Stimulated activated CD4-positive, alpha-beta T cell treated with anti-CD3 and anti-CD28 coated beads, Interleukin-2, amount 100 ng/mL, for 4 hours (primary cell): ENCODE measurements around the gene NECAB2.

Experiments used
- DNase-seq: peaks from one replicate; pipeline ENCODE4 v3.0.0-alpha.2; 2020; ENCODE audit warnings: low read depth

Gene NECAB2

DNA sequence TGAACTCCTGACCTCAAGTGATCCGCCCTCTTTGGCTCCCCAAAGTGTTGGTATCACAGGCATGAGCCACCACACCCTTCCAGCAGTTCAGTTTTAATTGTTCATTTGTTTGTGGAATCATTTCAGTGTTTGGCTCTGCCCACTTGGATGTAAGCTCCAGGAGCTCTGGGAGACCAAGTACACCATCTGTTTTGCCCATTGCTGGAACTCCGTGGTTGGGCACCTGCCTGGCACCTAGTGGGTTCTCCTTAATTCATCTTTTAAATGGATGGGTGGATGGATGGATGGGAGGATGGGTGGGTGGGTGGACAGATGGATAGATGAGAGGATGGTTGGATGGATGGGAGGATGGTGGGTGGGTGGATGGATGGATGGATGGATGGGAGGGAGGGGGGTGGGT, 953 bp upstream of the NECAB2 start:
- DNase-seq, result no peak

DNA sequence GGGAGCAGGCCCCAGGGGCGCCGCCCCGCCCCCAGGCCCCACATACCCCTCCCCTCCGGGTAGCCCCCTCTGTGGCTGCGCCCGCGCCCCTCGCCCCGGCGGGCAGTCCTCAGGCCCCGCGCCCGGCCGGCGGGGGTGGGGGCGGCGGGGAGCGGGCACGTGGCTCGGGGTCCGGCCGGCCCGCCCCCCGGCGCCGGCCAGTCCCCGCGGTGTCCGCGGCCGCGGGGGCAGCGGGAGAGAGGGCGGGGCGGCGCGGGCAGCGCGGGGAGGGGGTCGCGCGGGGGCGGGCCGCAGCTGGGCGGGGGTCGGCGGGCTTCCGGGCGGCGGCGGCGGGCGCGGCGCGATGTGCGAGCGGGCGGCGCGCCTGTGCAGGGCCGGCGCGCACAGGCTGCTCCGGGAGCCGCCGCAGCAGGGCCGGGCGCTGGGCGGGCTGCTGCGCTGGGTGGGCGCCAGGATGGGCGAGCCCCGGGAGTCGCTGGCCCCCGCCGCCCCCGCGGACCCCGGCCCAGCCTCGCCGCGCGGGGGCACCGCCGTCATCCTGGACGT, 335 bp downstream of the NECAB2 start:
- DNase-seq, result no peak

DNA sequence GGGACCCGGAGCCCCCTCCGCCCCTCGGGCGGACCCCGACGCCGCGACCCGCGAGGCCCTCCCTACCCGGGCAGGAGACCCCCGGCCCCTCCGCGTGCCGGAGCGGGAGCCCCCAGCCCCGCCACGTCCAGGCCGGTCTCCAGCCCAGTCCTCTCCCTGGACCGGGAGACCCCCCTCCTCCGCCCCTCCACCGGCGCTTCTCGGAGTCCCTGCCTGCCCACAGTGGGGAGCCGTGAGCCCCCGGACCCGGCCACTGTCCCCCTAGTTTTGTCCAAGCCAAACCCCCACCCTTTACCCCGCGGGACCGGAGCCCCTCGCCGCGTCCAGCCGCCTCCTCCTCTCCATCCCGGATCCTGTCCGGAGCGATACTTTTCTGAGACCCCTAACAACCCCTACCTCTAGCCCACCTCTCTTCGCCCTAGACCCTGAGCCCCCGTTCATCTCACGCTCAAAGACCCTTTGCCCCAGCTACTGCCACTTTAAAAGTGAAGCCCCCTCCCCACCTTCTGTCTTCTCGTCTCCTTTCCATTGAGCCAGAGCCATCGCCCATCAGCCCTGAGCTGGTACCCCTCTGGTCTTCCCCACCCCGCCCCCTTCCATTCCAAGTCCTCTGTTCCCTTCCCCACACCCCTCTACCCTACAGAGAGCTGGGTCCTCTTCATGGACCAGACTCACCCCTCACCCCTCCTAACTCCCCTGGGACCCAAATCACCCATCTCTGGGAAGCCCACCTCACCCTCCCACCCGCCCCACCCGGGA, 1.0 kb downstream of the NECAB2 start:
- DNase-seq, result no peak

GRCh38 chr16:83969771-83970429, 1.9 kb downstream of the NECAB2 start:
- DNase-seq, result no peak

DNA sequence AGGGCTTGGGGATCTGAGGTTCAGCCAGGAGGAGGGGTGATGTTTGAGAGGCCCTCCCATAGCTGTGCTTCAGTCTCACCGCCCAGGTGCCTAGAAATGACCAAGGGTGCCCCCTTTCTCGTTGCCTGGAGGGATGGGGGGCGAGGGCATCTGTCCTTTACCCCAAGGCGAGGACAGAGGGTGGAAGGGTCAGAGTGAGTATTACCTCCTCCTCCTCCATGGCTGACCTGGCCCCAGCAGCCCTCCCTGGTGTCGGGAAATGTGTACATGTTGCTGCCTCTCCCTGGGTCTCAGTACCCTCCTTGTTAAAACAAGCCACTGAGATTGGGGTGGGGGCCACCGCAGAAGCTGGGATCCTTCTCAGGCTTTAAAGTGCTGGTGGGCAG, 2.4 kb downstream of the NECAB2 start:
- DNase-seq, result no peak

GRCh38 chr16:83971165-83972130, 3.4 kb downstream of the NECAB2 start:
- DNase-seq, result no peak

DNA sequence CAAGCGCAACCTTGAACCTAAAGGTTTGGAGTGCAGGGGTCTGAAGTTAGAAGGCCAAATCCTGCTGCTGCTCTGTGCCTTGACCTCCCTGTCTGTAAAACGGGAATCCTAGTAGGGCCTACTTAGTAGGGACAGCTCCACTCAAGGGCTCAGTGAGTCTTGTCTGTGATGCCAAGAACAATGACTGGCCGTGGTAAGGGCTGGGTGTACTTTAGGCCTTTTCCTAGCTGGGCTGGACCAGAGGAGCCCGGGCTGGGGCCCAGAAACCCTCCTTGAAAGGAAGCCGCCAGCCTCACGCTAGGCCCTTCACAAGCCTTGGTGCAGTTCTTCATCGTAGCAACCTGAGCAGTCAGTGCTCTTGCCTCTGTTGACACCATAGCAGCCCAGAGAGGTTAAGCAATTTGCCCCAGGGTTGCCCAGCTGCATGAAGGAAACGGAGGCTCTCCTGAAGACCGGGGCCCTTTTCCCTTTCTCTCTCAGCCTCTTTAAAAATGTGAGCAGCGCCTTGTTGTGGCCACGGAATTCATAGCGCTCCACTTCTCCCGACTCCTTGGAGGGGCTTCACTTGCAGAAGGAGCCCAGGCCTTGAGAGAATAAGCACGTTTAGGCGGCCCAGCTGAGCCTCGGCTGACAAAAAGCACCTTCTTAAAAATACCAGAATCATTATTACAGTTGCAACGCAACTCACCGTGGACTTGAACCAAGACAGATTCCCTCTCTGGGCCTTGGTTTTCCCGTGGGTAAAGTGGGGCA, 4.4 kb downstream of the NECAB2 start:
- no peak for DNase-seq

GRCh38 chr16:83973077-83973476, 5.0 kb downstream of the NECAB2 start:
- no peak for DNase-seq

GRCh38 chr16:83973581-83974385, 5.7 kb downstream of the NECAB2 start:
- DNase-seq, result no peak

- no peak for DNase-seq
Observed at GRCh38 chr16:83974475-83974874, 6.4 kb downstream of the NECAB2 start.

DNA sequence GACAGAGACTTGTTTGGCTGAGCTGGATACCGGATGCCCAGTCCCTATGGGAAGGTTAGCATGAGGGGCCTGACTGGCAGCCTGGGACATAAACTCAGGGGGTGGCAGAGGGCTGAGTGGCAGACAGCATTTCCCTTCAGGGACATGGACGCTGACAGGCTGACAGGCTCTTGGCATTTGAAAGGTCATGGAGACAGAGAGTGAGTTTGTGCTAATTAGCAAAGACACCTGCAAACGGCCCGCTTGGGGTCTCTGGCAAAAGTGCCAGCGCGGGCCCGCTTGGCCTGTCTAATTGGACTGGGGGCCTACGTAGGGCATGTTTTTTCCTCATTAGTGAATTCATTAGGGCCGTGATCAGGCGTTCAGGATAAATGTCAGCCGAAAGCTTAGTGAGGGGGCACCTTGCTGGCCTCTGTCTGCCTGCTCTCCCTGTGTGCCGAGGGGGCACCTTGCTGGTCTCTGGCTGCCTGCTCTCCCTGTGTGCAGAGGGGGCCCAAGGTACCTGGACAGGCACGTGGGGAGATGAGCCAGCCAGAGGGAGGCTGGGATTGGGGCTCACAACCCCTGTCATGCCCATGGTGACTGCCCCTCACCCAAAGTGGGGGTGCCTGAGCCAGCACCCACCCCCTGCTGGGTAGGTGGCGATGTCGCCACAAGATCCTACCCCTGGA, 7.7 kb downstream of the NECAB2 start:
- DNase-seq, result no peak

- DNase-seq, result no peak
Observed at GRCh38 chr16:83977056-83977815, 9.2 kb downstream of the NECAB2 start.

DNA sequence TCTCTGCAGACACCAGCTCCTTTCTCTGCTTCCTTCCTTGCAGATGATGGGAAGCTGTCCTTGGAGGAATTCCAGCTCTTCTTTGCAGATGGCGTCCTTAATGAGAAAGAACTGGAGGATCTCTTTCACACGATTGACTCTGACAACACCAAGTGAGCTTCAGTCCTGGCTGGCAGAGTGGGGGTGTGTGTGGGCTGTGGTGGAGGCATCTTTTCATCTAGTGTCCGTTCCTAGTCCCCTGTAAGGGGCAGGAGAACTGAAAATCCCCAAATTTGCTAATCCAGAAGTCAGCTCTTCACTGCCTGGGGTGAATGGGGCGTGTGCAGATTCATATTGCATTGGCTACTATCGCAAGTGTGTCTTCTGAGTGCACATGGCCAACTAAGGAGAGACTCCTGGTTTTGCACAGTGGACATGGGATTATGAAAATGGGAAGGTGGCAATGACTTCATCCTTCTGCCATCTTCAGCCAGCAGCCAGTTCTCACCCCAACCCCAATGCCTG, 10.4 kb downstream of the NECAB2 start:
- no peak for DNase-seq

DNA sequence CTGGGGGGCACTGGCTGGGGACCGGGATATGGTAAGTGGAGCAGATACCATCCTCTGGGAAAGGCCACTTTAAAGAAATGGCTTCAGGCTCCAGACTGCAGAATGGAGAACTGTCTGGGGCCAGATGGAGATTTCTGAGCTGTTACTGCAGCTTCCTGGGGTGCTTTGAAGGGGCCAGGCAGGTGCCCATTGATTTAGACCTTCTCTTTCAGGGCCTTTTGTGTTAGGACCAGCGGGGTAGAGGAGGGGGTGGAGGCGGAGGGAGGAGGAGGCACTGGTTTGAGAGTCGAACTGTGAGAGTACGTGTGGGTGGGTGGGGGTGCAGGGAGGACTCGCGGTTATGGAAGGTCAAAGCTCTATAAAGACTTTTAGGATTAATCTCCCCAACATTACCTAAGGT, 11.4 kb downstream of the NECAB2 start:
- no peak for DNase-seq

GRCh38 chr16:83980794-83981193, 12.8 kb downstream of the NECAB2 start:
- DNase-seq, result no peak

DNA sequence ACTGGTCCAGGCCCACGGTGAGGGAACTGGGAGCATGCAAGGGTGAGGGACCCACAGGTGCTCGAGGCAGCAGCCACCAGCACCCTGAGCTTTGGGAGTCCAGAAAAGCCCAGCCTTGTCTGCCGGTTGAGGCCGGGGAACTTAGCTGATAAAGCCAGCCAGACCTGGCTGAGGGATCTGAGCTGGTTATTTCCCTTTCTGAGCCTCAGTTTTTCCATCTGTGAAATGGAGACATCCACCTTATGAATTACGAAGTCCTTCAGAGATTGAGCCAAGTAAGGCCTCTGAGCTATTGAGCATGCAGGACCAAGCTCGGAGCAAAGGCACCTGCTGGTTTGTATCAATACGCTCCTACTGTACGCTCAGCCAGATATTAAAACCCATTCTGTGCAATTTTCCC, 13.8 kb downstream of the NECAB2 start:
- DNase-seq, result no peak

DNA sequence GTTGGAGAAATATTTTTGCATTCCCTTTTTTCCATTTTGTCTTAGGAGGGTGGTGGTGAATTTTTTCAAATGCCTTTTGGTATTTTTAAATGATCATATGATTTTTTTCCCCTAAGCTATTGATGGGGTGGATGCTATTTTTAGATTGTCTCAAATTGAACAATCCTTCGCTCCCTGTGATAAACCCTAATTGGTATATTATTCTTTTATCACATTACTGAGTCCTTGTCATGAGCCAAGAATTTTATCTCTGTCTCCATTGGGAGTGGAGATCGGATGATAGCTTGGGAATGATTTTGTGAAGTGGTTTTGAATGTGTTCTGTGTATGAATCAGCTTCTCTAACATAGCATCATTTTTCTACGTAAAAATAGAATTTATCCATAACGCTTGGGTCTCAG, 15.4 kb downstream of the NECAB2 start:
- DNase-seq, result no peak

- no peak for DNase-seq
Observed at GRCh38 chr16:83989300-83989699, 21.3 kb downstream of the NECAB2 start.

DNA sequence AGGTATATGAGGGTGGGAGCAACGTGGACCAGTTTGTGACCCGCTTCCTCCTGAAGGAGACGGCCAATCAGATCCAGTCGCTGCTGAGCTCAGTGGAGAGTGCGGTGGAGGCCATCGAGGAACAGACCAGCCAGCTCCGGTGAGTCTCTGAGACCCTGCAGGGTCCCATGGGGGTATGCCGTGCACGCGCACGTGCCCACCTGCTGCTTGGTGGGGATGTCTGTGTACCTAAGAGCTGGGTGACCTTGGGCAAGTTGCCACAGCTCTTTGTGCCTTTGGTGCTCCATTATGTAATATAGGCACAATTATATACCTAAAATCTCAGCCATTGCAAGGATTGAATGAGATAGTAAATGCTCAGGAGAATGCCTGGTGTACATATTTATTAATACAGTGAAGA, 22.4 kb downstream of the NECAB2 start:
- DNase-seq, result no peak
